Hepatocyte (in vitro differentiated cells): ENCODE results near the gene STK39.

Source experiments
- CTCF ChIP-seq: fragments of 200-600 bp; sonication (generic); IDR thresholded peaks from 2 replicates; pipeline ENCODE4 v1.5.1; 2016; ENCODE audit warnings: antibody characterized with exemption, mild to moderate bottlenecking; ENCODE audit not compliant: poor library complexity
- EZH2 ChIP-seq: fragments of 200-600 bp; sonication (generic); IDR thresholded peaks from 2 replicates; pipeline ENCODE4 v1.6.1; 2016; ENCODE audit warnings: antibody characterized with exemption, mild to moderate bottlenecking, borderline replicate concordance
- EZH2phosphoT487 ChIP-seq: fragments of 200-600 bp; sonication (generic); IDR thresholded peaks from one replicate; pipeline ENCODE4 v1.6.1; 2018; ENCODE audit warnings: antibody characterized with exemption, mild to moderate bottlenecking, low read depth, moderate library complexity; ENCODE audit not compliant: unreplicated experiment, severe bottlenecking

GRCh38 chr2:168186452-168186851 lies 60.9 kb downstream of the STK39 start:
- no peak for TF ChIP-seq EZH2
- TF ChIP-seq CTCF, result no peak
- TF ChIP-seq EZH2phosphoT487, result no peak
